ENCODE results near the gene AURKA.

DNA sequence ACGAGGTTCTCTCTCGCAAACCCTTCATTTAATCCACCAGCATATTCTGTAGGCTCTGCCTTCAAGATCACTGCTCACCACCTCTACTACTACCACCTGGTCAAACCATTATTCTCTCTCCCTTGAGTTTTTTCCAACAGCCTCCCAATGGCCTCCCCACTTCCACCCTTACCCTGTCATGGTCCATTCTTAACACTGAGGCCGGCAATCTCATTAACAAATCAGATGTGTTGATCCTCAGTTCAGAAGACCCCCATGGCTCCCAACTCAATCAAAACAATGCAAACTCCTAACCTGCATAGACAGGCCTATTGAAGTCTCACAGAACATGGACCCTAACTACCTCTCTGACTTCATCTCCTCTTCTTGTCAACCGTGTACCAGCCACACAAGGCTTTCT, 2.2 kb downstream of the AURKA start:
- TF ChIP-seq, protein P1, sequence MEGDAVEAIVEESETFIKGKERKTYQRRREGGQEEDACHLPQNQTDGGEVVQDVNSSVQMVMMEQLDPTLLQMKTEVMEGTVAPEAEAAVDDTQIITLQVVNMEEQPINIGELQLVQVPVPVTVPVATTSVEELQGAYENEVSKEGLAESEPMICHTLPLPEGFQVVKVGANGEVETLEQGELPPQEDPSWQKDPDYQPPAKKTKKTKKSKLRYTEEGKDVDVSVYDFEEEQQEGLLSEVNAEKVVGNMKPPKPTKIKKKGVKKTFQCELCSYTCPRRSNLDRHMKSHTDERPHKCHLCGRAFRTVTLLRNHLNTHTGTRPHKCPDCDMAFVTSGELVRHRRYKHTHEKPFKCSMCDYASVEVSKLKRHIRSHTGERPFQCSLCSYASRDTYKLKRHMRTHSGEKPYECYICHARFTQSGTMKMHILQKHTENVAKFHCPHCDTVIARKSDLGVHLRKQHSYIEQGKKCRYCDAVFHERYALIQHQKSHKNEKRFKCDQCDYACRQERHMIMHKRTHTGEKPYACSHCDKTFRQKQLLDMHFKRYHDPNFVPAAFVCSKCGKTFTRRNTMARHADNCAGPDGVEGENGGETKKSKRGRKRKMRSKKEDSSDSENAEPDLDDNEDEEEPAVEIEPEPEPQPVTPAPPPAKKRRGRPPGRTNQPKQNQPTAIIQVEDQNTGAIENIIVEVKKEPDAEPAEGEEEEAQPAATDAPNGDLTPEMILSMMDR (conservative IDR thresholded peaks at IDR 0.05; ENCODE audit: low read length): no peak
- no peak for TF ChIP-seq EZH2phosphoT487 (IDR thresholded peaks at IDR 0.05; ENCODE audit: borderline replicate concordance, low read depth, low read length)

Data from OCI-LY7 (cell line).